HepG2 (cell line): ENCODE measurements around the gene DAAM1. TPM values are rescaled to one million over a fixed set of nuclear protein-coding genes. Genes with fewer than 3 reads are reported as not detected.

Experiments used
- ATAC-seq: fragments of 200-7000 bp; cut with Tn5 transposase; 3 replicates; pipeline ENCODE4 v1.9.1; 2020; ENCODE audit warnings: mild to moderate bottlenecking, moderate library complexity
- BruUV-seq: library from RNA; stranded (reverse); fragments of 400-500 nt; replicated peaks from 2 replicates; lab custom pipeline; 2021; lab: Mats Ljungman, UMichigan
- CTCF ChIA-PET: fragments of 300-600 bp; formaldehyde crosslinking; extraction: SDS; loops from one replicate; lab custom pipeline; 2021; ENCODE audit warnings: low total read pairs, inconsistent platforms, low intra/inter-chr PET ratio; lab: Yijun Ruan, JAX
- POLR2A ChIA-PET: fragments of 350-600 bp; sonication (Branson Sonifier 250); formaldehyde crosslinking; loops from one replicate; lab custom pipeline; 2020; ENCODE audit warnings: antibody characterized with exemption, inconsistent platforms; lab: Yijun Ruan, JAX
- DNase-seq: peaks from one replicate; pipeline ENCODE4 v3.0.0-alpha.2; 2015; ENCODE audit warnings: low spot score
- FAIRE-seq: peaks from 3 replicates; lab custom pipeline; 2011; peaks lifted over from hg19 to GRCh38; lab: Jason Lieb, UNC
- H2AFZ ChIP-seq: one replicate; pipeline ENCODE4 v1.6.1; 2011; ENCODE audit warnings: low read length, inconsistent platforms
- H3K27ac ChIP-seq: fragments of 300-600 bp; 3 replicates; pipeline ENCODE4 v1.8.0; 2011; ENCODE audit warnings: mixed run types, mild to moderate bottlenecking, mixed read lengths, low read length, inconsistent platforms; ENCODE audit not compliant: insufficient read depth; ENCODE audit errors: extremely low read length
- H3K27me3 ChIP-seq, 2 experiments: fragments of 200-600 bp in 1 of 2; 2 replicates in 1 of 2; 3 replicates in 1 of 2; pipeline versions ENCODE4 v1.6.0 to v1.8.0; 2011; ENCODE audit warnings: low read length in 2 of 2, mild to moderate bottlenecking in 2 of 2, moderate library complexity in 2 of 2, inconsistent platforms in 1 of 2; ENCODE audit not compliant: insufficient read depth in 2 of 2, control insufficient read depth in 1 of 2
- H3K36me3 ChIP-seq, 2 experiments: fragments of 200-600 bp in 1 of 2; replicated peaks in 1 of 2; 2 replicates in 1 of 2; 3 replicates in 1 of 2; pipeline versions ENCODE4 v1.5.1 to v1.8.0; 2011; ENCODE audit warnings: low read length in 2 of 2, inconsistent platforms in 1 of 2; ENCODE audit not compliant: insufficient read depth in 2 of 2, control insufficient read depth in 1 of 2
- H3K4me1 ChIP-seq: 2 replicates; pipeline ENCODE4 v1.5.1; 2012; ENCODE audit warnings: low read length, inconsistent platforms; ENCODE audit not compliant: insufficient read depth
- H3K4me2 ChIP-seq: 2 replicates; pipeline ENCODE4 v1.6.0; 2011; ENCODE audit warnings: low read depth, low read length, inconsistent platforms
- H3K4me3 ChIP-seq, 3 experiments: fragments of 200-600 bp in 1 of 3; sonication (generic), shearing (Covaris generic) in 1 of 3; replicated peaks in 1 of 3; 2 replicates each; pipeline ENCODE4 v1.5.1; 2011 to 2016; ENCODE audit warnings: low read length in 3 of 3, inconsistent platforms in 2 of 3, low read depth in 2 of 3, mild to moderate bottlenecking in 2 of 3, control low read depth in 1 of 3, mixed read lengths in 1 of 3; ENCODE audit not compliant: insufficient read depth in 1 of 3
- H3K79me2 ChIP-seq: one replicate; pipeline ENCODE4 v1.6.1; 2011; ENCODE audit warnings: low read length, inconsistent platforms; ENCODE audit not compliant: insufficient read depth
- H3K9ac ChIP-seq: 2 replicates; pipeline ENCODE4 v1.6.0; 2011; ENCODE audit warnings: mild to moderate bottlenecking, low read depth, low read length, inconsistent platforms; ENCODE audit not compliant: insufficient read depth
- H3K9me3 ChIP-seq: 2 replicates; pipeline ENCODE4 v1.5.1; 2012; ENCODE audit warnings: mild to moderate bottlenecking, low read length
- H4K20me1 ChIP-seq: 2 replicates; pipeline ENCODE4 v1.6.0; 2011; ENCODE audit warnings: inconsistent platforms, mild to moderate bottlenecking, low read length, moderate library complexity; ENCODE audit not compliant: insufficient read depth
- CENPBD1 ChIP-seq: sonication (generic); formaldehyde crosslinking; IDR thresholded peaks from 2 replicates; pipeline ENCODE4 v1.8.0; 2022; ENCODE audit warnings: missing genetic modification reagents, low read depth, mild to moderate bottlenecking, borderline replicate concordance
- CHD2 ChIP-seq: IDR thresholded peaks from 2 replicates; pipeline ENCODE4 v1.6.1; 2011; ENCODE audit warnings: low read depth, low read length, improper control_type of control experiment
- CREB3 ChIP-seq: sonication (generic); formaldehyde crosslinking; IDR thresholded peaks from 2 replicates; pipeline ENCODE4 v1.5.0; 2020; ENCODE audit warnings: missing genetic modification reagents
- HOXA9 ChIP-seq: sonication (generic); formaldehyde crosslinking; IDR thresholded peaks from 2 replicates; pipeline ENCODE4 v1.8.1; 2022; ENCODE audit warnings: missing genetic modification reagents, mild to moderate bottlenecking, moderate library complexity, borderline replicate concordance
- IRF9 ChIP-seq: sonication (generic); formaldehyde crosslinking; IDR thresholded peaks from 2 replicates; pipeline ENCODE4 v1.8.0; 2022; ENCODE audit warnings: missing genetic modification reagents, mild to moderate bottlenecking, borderline replicate concordance
- MXI1 ChIP-seq: IDR thresholded peaks from 3 replicates; pipeline ENCODE4 v1.6.1; 2012; ENCODE audit warnings: low read depth, low read length, inconsistent platforms, borderline replicate concordance
- NRL ChIP-seq: sonication (generic); formaldehyde crosslinking; IDR thresholded peaks from 2 replicates; pipeline ENCODE4 v1.5.0; 2020; ENCODE audit warnings: missing genetic modification reagents, mild to moderate bottlenecking, moderate library complexity, borderline replicate concordance
- PAF1 ChIP-seq: IDR thresholded peaks from 2 replicates; pipeline ENCODE4 v1.6.1; 2016; ENCODE audit warnings: missing genetic modification reagents, missing compliant biosample characterization
- RCOR2 ChIP-seq: IDR thresholded peaks from 2 replicates; pipeline ENCODE4 v1.6.1; 2016; ENCODE audit warnings: missing biosample characterization, missing genetic modification reagents
- THAP7 ChIP-seq: sonication (generic); formaldehyde crosslinking; IDR thresholded peaks from 2 replicates; pipeline ENCODE4 v1.8.1; 2023; ENCODE audit warnings: mild to moderate bottlenecking, missing genetic modification reagents
- WIZ ChIP-seq: sonication (generic); formaldehyde crosslinking; IDR thresholded peaks from 2 replicates; pipeline ENCODE4 v1.5.1; 2020; ENCODE audit warnings: mild to moderate bottlenecking, missing genetic modification reagents
- ZBTB14 ChIP-seq: sonication (generic); formaldehyde crosslinking; IDR thresholded peaks from 2 replicates; pipeline ENCODE4 v1.4.0; 2020; ENCODE audit warnings: missing genetic modification reagents
- ZEB1 ChIP-seq: IDR thresholded peaks from 2 replicates; pipeline ENCODE4 v1.6.1; 2012; ENCODE audit warnings: mild to moderate bottlenecking, low read depth, inconsistent platforms; ENCODE audit not compliant: insufficient replicate concordance
- ZNF180 ChIP-seq: sonication (generic); formaldehyde crosslinking; IDR thresholded peaks from 2 replicates; pipeline ENCODE4 v1.4.0; 2020; ENCODE audit warnings: low read depth, missing genetic modification reagents, borderline replicate concordance
- ZNF230 ChIP-seq: sonication (generic); formaldehyde crosslinking; IDR thresholded peaks from 2 replicates; pipeline ENCODE4 v1.4.0; 2020; ENCODE audit warnings: mild to moderate bottlenecking, missing genetic modification reagents
- ZNF484 ChIP-seq: sonication (generic); formaldehyde crosslinking; IDR thresholded peaks from 2 replicates; pipeline ENCODE4 v1.5.1; 2020; ENCODE audit warnings: mild to moderate bottlenecking, low read depth, missing genetic modification reagents, borderline replicate concordance
- ZXDC ChIP-seq: sonication (generic); formaldehyde crosslinking; IDR thresholded peaks from 2 replicates; pipeline ENCODE4 v1.5.0; 2020; ENCODE audit warnings: mild to moderate bottlenecking, missing genetic modification reagents
- in situ Hi-C: cut with HindIII; loops from 2 replicates; pipeline ENCODE4 v1.10.0; 2017; ENCODE audit warnings: low pct_unique_long_range_greater_than_20kb; ENCODE audit not compliant: extremely low pct_ligation_motif_present
- intact Hi-C: fragments of 100-400 bp; cut with micrococcal nuclease; formaldehyde crosslinking; loops from one replicate; pipeline ENCODE4 v1.10.0; 2022; ENCODE audit not compliant: unreplicated experiment
- polyA plus RNA-seq, 8 experiments: library from polyadenylated mRNA; depleted of rRNA in 3 of 8; stranded (reverse) in 7 of 8; unstranded in 1 of 8; fragments of >200 nt; fragmentation: Illumina TruSeq in 4 of 8; extraction: Trizol in 4 of 8; gene quantifications; 2 replicates each; pipeline versions ENCODE4 v1.2.1 to v1.2.3, GENCODE V29; 2011 to 2016; ENCODE audit warnings: low read depth in 4 of 8, missing spikeins in 1 of 8, mixed read lengths in 1 of 8; ENCODE audit not compliant: insufficient read depth in 1 of 8
- total RNA-seq, 5 experiments: library from RNA; depleted of rRNA; stranded (reverse); fragments of >200 nt; fragmentation: Illumina TruSeq; extraction: Trizol; gene quantifications; 2 replicates each; pipeline ENCODE4 v1.2.3, GENCODE V29; 2016; ENCODE audit warnings: low read depth in 1 of 5

The DAAM1 gene
- total and polyA plus RNA-seq, 2 of the 13 experiments (the other 11 are each of a cell fraction or from before 2014, with no cell fraction given), result 10.9 to 24.5 TPM

GRCh38 chr14:59208954-59209353 is 20.5 kb downstream of the DAAM1 start (continued):
- no peak for TF ChIP-seq CENPBD1 (CRISPR knock-in tag)
- TF ChIP-seq WIZ (CRISPR knock-in tag), result no peak
- TF ChIP-seq CHD2, result no peak
- TF ChIP-seq ZXDC (CRISPR knock-in tag), result no peak
- no peak for TF ChIP-seq ZNF180
- no peak for TF ChIP-seq ZNF484 (CRISPR knock-in tag)
- TF ChIP-seq PAF1 (CRISPR knock-in tag), result no peak

- Histone ChIP-seq H3K9ac (no peak overlapping the region), H3K9me3 (no peaks in the 10 kb centered on the region), H3K79me2 (peaks cover 29% of the 10 kb centered on the region), H3K4me3 (no peak overlapping the region), H3K4me2 (no peak overlapping the region), H2AFZ (no peak overlapping the region), H3K36me3 (no peaks in the 10 kb centered on the region), H3K4me1 (peaks cover 36% of the 10 kb centered on the region), H4K20me1 (no peaks in the 10 kb centered on the region; the same call in 1 of the 2 replicates), H3K27ac (no peak overlapping the region), H3K27me3 (no peaks in the 10 kb centered on the region)
- in situ Hi-C loops (no loop called here), intact Hi-C loops (loop anchor here (5.0 kb wide), 1 partner anchor 102 kb away; no protein-coding TSS in a partner anchor)
- ATAC-seq (no peak), DNase-seq (no peak), FAIRE-seq (no peak)
- POLR2A ChIA-PET, result no interaction called here
- BruUV-seq, result no TSS peak
- CTCF ChIA-PET, result no interaction called here
- TF ChIP-seq IRF9 (CRISPR knock-in tag), result no peak
- no peak for TF ChIP-seq THAP7 (CRISPR knock-in tag)
- TF ChIP-seq ZNF484 (CRISPR knock-in tag), result no peak
- no peak for TF ChIP-seq CREB3 (CRISPR knock-in tag)
- no peak for TF ChIP-seq ZNF230 (CRISPR knock-in tag)
- TF ChIP-seq HOXA9, result no peak
- TF ChIP-seq ZEB1, result no peak
- no peak for TF ChIP-seq MXI1
- TF ChIP-seq NRL (CRISPR knock-in tag), result no peak
- TF ChIP-seq RCOR2 (CRISPR knock-in tag), result no peak
- no peak for TF ChIP-seq ZBTB14 (CRISPR knock-in tag)
Measured at GRCh38 chr14:59210621-59211020, 22.2 kb downstream of the DAAM1 start.
